HFFc6 (cell line): ENCODE measurements around the gene ECSCR. TPM values are rescaled to one million over a fixed set of nuclear protein-coding genes. Genes with fewer than 3 reads are reported as not detected.
"Not testable (repeated sequence)": the region's sequence is repeated elsewhere in the genome, so short reads cannot be mapped to it uniquely, and the experiment has no call there.

Experiments
- DNase-seq: peaks from one replicate; pipeline ENCODE4 v3.0.0-alpha.2; 2018
- H3K27ac Mint-ChIP-seq: 2 replicates; pipeline ENCODE4 v1.8.0; 2020; ENCODE audit warnings: mild to moderate bottlenecking, mixed read lengths
- H3K27me3 Mint-ChIP-seq: 2 replicates; pipeline ENCODE4 v1.8.0; 2021; ENCODE audit warnings: mild to moderate bottlenecking, moderate library complexity, mixed read lengths; ENCODE audit not compliant: insufficient read depth
- H3K36me3 Mint-ChIP-seq: 2 replicates; pipeline ENCODE4 v1.8.0; 2021; ENCODE audit warnings: low read depth, mixed read lengths
- H3K4me1 Mint-ChIP-seq: 2 replicates; pipeline ENCODE4 v1.8.0; 2020; ENCODE audit warnings: low read depth, mixed read lengths
- H3K4me3 Mint-ChIP-seq: 2 replicates; pipeline ENCODE4 v1.8.0; 2020; ENCODE audit warnings: mild to moderate bottlenecking, moderate library complexity, mixed read lengths
- H3K9me3 Mint-ChIP-seq: 2 replicates; pipeline ENCODE4 v1.8.0; 2020; ENCODE audit warnings: mild to moderate bottlenecking, mixed read lengths
- total RNA-seq, 6 experiments: library from RNA; stranded (reverse); fragmentation: NEBNext Ultra II Directional; extraction: Animal tissue kit (Norgen Biotek cat#: 25700); gene quantifications; 2 replicates in 1 of 6; 3 replicates in 5 of 6; pipeline ENCODE4 v1.2.3, GENCODE V29; 2021
- TF ChIP-seq, protein P1 (sequence below): fragments of 200-600 bp; sonication (generic); IDR thresholded peaks from 2 replicates; pipeline ENCODE4 v1.5.0; 2021; ENCODE audit warnings: antibody characterized with exemption, mild to moderate bottlenecking

ECSCR gene
- total RNA-seq, 6 experiments from 2014 or later, result 0.28 to 0.91 (median 0.83) TPM

DNA sequence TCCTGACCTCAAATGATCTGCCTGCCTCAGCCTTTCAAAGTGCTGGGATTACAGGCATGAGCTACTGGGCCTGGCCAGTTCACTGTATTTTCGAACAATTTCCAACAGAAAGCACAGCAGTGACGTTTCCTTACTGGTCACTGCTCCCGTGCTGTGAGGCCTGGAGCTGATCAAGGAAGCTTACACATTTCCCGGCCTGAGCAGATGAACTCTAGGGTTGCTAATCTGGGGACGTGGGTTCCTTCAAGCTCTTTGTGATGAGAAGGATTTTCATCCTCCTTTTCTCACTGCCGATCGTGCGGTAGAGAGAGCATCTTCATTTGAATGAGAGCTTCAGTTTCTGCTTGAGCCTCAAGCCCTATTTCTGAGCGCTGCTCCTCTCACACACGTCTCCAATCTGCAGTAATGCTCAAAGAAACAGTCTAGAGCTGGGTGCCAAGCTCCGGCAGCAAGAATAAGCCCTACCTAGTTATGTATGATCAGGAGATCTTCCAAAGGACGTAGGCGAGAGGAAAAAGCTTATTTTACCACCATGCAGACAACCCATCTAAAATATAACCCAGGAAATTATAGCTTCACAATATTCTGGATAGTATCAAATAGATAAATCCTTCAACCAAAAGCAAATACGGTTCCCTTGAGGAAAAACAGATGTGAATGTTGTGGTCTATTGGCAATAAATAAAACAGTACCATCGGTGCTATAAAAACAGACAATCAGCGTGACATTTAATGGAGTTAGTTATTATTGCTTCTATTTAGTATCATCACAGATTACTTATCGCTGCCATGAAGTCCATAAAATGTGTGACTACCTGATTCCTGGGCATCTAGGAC is 51.3 kb downstream of the ECSCR start:
- Mint-ChIP-seq H3K27ac (peak overlapping the region; percentile 90), H3K4me1 (peaks cover 24% of the 10 kb centered on the region), H3K36me3 (peaks cover 5% of the 10 kb centered on the region; the same call in 1 of the 2 replicates), H3K4me3 (peak overlapping the region; percentile 39; the same call in 1 of the 2 replicates), H3K27me3 (no peaks in the 10 kb centered on the region), H3K9me3 (no peaks in the 10 kb centered on the region)
- DNase-seq, result peak; percentile 14
- TF ChIP-seq, protein P1, sequence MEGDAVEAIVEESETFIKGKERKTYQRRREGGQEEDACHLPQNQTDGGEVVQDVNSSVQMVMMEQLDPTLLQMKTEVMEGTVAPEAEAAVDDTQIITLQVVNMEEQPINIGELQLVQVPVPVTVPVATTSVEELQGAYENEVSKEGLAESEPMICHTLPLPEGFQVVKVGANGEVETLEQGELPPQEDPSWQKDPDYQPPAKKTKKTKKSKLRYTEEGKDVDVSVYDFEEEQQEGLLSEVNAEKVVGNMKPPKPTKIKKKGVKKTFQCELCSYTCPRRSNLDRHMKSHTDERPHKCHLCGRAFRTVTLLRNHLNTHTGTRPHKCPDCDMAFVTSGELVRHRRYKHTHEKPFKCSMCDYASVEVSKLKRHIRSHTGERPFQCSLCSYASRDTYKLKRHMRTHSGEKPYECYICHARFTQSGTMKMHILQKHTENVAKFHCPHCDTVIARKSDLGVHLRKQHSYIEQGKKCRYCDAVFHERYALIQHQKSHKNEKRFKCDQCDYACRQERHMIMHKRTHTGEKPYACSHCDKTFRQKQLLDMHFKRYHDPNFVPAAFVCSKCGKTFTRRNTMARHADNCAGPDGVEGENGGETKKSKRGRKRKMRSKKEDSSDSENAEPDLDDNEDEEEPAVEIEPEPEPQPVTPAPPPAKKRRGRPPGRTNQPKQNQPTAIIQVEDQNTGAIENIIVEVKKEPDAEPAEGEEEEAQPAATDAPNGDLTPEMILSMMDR, result no peak

- Mint-ChIP-seq H3K27me3 (no peaks in the 10 kb centered on the region), H3K4me3 (no peak overlapping the region), H3K4me1 (peaks cover 24% of the 10 kb centered on the region), H3K27ac (peak overlapping the region; percentile 90), H3K9me3 (no peaks in the 10 kb centered on the region), H3K36me3 (0 out of 2 replicates have a peak, but pooled peaks cover 5% of the 10 kb centered on the region)
- TF ChIP-seq, protein P1, result no peak
- no peak for DNase-seq
Measured at GRCh38 chr5:139410121-139410992, 52.2 kb downstream of the ECSCR start.

GRCh38 chr5:139409116-139409515 is 53.4 kb downstream of the ECSCR start:
- not testable (repeated sequence) for H3K27me3 Mint-ChIP-seq, H3K4me3 Mint-ChIP-seq, DNase-seq, H3K36me3 Mint-ChIP-seq, H3K27ac Mint-ChIP-seq, H3K9me3 Mint-ChIP-seq
- peaks cover 30% of the 10 kb centered on the region for H3K4me1 Mint-ChIP-seq

GRCh38 chr5:139408191-139408590 is 54.4 kb downstream of the ECSCR start:
- DNase-seq, result no peak
- no peaks in the 10 kb centered on the region; the same call in 1 of the 2 replicates for H3K27me3 Mint-ChIP-seq
- H3K27ac Mint-ChIP-seq, result no peak overlapping the region
- peaks cover 36% of the 10 kb centered on the region for H3K4me1 Mint-ChIP-seq
- H3K4me3 Mint-ChIP-seq, result no peak overlapping the region
- 0 out of 2 replicates have a peak, but pooled peaks cover 5% of the 10 kb centered on the region for H3K36me3 Mint-ChIP-seq
- TF ChIP-seq, protein P1, result no peak
- H3K9me3 Mint-ChIP-seq, result no peaks in the 10 kb centered on the region

GRCh38 chr5:139407517-139407916 is 55.0 kb downstream of the ECSCR start:
- no peak overlapping the region for H3K4me3 Mint-ChIP-seq
- H3K9me3 Mint-ChIP-seq, result no peaks in the 10 kb centered on the region
- no peak overlapping the region for H3K27ac Mint-ChIP-seq
- peaks cover 1% of the 10 kb centered on the region for H3K27me3 Mint-ChIP-seq
- peaks cover 43% of the 10 kb centered on the region for H3K4me1 Mint-ChIP-seq
- no peak for DNase-seq
- TF ChIP-seq, protein P1, result no peak
- no peaks in the 10 kb centered on the region for H3K36me3 Mint-ChIP-seq
